ENCODE results near the gene LIMK1. TPM values are rescaled to one million over a fixed set of nuclear protein-coding genes. Genes with fewer than 3 reads are reported as not detected.

LIMK1 gene
- total and polyA plus RNA-seq, 3 experiments from 2014 or later = 10.1 to 23.6 (median 23.1) TPM

DNA sequence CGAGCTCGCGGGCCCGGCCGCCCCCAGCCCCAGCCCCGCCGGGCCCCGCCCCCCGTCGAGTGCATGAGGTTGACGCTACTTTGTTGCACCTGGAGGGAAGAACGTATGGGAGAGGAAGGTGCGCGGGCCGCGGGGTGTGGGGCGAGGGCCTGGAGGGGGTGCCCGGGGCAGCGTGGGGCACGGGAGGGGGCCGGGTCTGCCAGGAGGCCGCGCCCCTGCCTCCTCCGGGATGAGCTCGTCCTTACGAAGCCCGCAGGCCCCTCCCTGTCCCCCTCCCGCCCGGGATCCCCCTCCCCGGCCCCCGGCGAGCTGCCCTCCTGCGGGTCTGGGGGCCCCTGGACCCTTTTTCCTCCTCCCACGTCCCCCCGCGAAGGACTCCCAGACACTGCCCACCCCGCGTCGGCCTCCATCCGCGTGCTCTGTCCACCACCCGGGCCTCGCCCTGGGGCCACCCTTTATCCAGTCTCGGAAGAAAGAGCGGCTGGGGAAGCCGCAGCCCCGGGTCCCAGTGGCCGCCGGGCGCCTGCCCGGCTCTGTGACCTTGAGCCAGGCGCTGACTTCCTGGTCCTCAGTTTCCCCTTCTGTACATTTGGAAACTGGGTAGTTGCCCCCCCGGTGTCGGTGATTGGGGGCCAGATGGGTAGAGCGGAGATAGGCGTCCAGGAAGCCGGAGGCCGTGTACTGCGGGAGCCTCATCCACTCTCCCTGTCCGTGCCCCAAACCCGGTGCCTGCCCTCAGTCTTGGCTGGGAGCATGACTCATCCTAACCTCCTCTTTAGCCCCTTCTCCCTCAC, 521 bp downstream of the LIMK1 start:
- Mint-ChIP-seq H3K27ac (peak overlapping the region in 7 of 8 donors; percentile 12 to 94 (median 68)), H3K36me3 (peaks cover 0 to 16% (median 0%) of the 10 kb centered on the region in 3 donors), H3K4me1 (peaks cover 10 to 19% (median 14%) of the 10 kb centered on the region in 3 donors), H3K9me3 (no peaks in the 10 kb centered on the region), H3K4me3 (peak overlapping the region; percentile 74 to 92 (median 84)), H3K27me3 (no peaks in the 10 kb centered on the region)
- Histone ChIP-seq H3K9me3 (ENCODE audit: low read length) (no peaks in the 10 kb centered on the region), H3K27ac (ENCODE audit: low read depth, low read length) (peak overlapping the region; percentile 38), H3K4me1 (ENCODE audit: insufficient read depth, low read length) (peaks cover 15% of the 10 kb centered on the region), H3K36me3 (ENCODE audit: insufficient read depth, low read length) (no peaks in the 10 kb centered on the region), H3K27me3 (ENCODE audit: insufficient read depth, low read length, poor library complexity, severe bottlenecking) (no peaks in the 10 kb centered on the region), H3K4me3 (ENCODE audit: low read length) (peak overlapping the region; percentile 55)
- POLR2A ChIA-PET = interaction anchor here (1.3 to 2.5 kb wide), 2 partner anchors 10 to 90 kb away, joined by 11 to 17 read pairs; partner anchors contain the start of gene EIF4H
- CTCF ChIA-PET = interaction anchor here (0.7 to 2.6 kb wide), 5 partner anchors 9 to 317 kb away, joined by 3 to 8 read pairs (median 4); partner anchors contain the start of gene EIF4H
- DNase-seq = peak in 2 of 5 donors; percentile 13 to 79

GRCh38 chr7:74084722-74085578, 1.3 kb downstream of the LIMK1 start:
- ChIA-PET CTCF (interaction anchor here (1.0 to 2.6 kb wide), 2 partner anchors 8 to 17 kb away, joined by 3 to 8 read pairs; no protein-coding TSS in a partner anchor), POLR2A (interaction anchor here (2.5 kb wide), 1 partner anchor 9 kb away, joined by 17 read pairs; no protein-coding TSS in a partner anchor)
- Mint-ChIP-seq H3K4me3 (peak overlapping the region; percentile 74 to 92 (median 84)), H3K9me3 (no peaks in the 10 kb centered on the region), H3K4me1 (peaks cover 10 to 19% (median 19%) of the 10 kb centered on the region in 3 donors), H3K36me3 (peaks cover 0 to 22% (median 5%) of the 10 kb centered on the region in 3 donors), H3K27ac (peak overlapping the region in 7 of 8 donors; percentile 12 to 94 (median 68)), H3K27me3 (no peaks in the 10 kb centered on the region)
- peak overlapping the region; percentile 38 for H3K27ac ChIP-seq (ENCODE audit: low read depth, low read length)
- H3K4me1 ChIP-seq (ENCODE audit: insufficient read depth, low read length) = peaks cover 15% of the 10 kb centered on the region
- H3K36me3 ChIP-seq (ENCODE audit: insufficient read depth, low read length) = no peaks in the 10 kb centered on the region
- peak overlapping the region; percentile 55 for H3K4me3 ChIP-seq (ENCODE audit: low read length)
- no peaks in the 10 kb centered on the region for H3K9me3 ChIP-seq (ENCODE audit: low read length)
- H3K27me3 ChIP-seq (ENCODE audit: insufficient read depth, low read length, poor library complexity, severe bottlenecking) = no peaks in the 10 kb centered on the region
- no peak for DNase-seq

DNA sequence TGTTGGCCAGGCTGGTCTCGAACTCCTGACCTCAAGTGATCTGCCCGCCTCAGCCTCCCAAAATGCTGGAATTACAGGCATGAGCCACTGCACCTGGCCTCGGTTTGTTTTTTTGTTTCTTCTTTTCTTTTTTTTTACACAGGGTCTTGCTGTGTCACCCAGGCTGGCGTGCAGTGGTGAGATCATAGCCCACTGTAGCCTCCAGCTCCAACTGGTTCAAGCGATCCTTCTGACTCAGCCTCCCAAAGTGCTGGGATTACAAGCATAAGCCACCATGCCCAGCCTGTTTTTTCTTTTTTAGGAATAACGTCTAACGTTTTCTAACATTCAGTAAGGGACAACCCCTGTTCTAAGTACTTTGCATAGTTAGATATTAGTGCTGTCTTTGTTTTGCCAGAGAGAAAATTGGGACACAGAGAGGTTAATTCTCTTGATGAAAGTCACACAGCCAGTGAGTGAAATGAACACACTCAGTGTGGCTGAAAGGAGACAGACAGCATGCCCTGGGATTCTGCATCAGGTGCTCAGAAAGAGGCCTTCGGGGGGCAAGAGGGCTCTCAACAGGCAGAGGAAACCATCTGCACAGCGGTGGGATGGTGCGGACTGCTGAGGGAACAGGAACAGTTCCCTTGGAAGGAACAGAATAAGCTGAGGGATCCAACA, 4.3 kb downstream of the LIMK1 start:
- Histone ChIP-seq H3K9me3 (ENCODE audit: low read length) (no peaks in the 10 kb centered on the region), H3K36me3 (ENCODE audit: insufficient read depth, low read length) (no peaks in the 10 kb centered on the region), H3K4me3 (ENCODE audit: low read length) (no peak overlapping the region), H3K4me1 (ENCODE audit: insufficient read depth, low read length) (peaks cover 19% of the 10 kb centered on the region), H3K27me3 (ENCODE audit: insufficient read depth, low read length, poor library complexity, severe bottlenecking) (no peaks in the 10 kb centered on the region), H3K27ac (ENCODE audit: low read depth, low read length) (no peak overlapping the region)
- Mint-ChIP-seq H3K4me1 (peaks cover 10 to 30% (median 23%) of the 10 kb centered on the region in 3 donors), H3K9me3 (no peaks in the 10 kb centered on the region), H3K27ac (peak overlapping the region in 1 of 8 donors; percentile 58), H3K4me3 (peak overlapping the region in 1 of 7 donors; percentile 76), H3K27me3 (no peaks in the 10 kb centered on the region), H3K36me3 (peaks cover 0 to 22% (median 5%) of the 10 kb centered on the region in 3 donors)
- DNase-seq = no peak
- ChIA-PET CTCF (no interaction called here), POLR2A (no interaction called here)

DNA sequence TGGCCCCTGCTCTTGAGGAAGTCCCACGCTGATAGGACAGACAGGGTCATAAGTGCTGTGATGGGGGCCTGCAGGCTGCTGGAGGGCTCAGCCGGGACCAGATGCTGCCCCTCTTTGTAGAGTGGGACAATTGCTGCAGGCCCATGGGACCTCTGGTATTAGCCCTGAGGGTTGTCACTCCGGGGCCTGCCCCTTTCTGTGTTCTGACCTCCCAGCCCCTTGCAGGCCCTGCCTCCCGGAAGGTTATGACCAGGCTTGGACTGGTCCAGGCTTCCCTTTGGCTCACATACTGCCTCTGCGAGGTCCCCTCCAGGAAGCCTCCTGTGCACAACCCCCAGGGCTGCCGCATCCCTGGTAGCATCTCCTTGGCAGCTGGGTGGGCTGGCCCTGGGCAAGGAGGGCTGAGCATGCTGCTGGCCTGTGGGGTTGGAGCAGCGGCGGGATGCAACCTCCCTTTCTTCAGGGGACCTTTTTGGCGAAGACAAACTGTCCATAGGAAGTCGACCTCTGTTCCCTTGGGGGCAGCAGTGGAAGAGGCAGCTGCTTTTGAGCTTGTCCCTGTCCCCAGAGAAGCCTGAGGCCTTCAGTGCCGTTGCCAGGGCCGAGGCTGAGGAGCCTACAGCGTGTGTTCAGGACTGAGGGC, 8.8 kb downstream of the LIMK1 start:
- no peaks in the 10 kb centered on the region for H3K27me3 ChIP-seq (ENCODE audit: insufficient read depth, low read length, poor library complexity, severe bottlenecking)
- H3K4me3 ChIP-seq (ENCODE audit: low read length) = no peak overlapping the region
- H3K27ac ChIP-seq (ENCODE audit: low read depth, low read length) = no peak overlapping the region
- Mint-ChIP-seq H3K9me3 (no peaks in the 10 kb centered on the region), H3K4me1 (peaks cover 15 to 36% (median 20%) of the 10 kb centered on the region in 3 donors), H3K27me3 (no peaks in the 10 kb centered on the region), H3K27ac (peak overlapping the region; percentile 60 to 99 (median 97)), H3K4me3 (peak overlapping the region in 5 of 7 donors; percentile 15 to 93 (median 81)), H3K36me3 (peaks cover 0 to 23% (median 5%) of the 10 kb centered on the region in 3 donors)
- ChIA-PET POLR2A (interaction anchor here (0.6 to 1.8 kb wide), 2 partner anchors 11 to 82 kb away, joined by 4 to 7 read pairs; partner anchors contain the start of gene EIF4H), CTCF (interaction anchor here (1.3 to 2.4 kb wide), 4 partner anchors 8 to 309 kb away, joined by 3 to 8 read pairs (median 6); partner anchors contain the start of gene LIMK1)
- H3K36me3 ChIP-seq (ENCODE audit: insufficient read depth, low read length) = no peaks in the 10 kb centered on the region
- no peaks in the 10 kb centered on the region for H3K9me3 ChIP-seq (ENCODE audit: low read length)
- peaks cover 26% of the 10 kb centered on the region for H3K4me1 ChIP-seq (ENCODE audit: insufficient read depth, low read length)
- DNase-seq = no peak

- Mint-ChIP-seq H3K4me1 (peaks cover 15 to 39% (median 20%) of the 10 kb centered on the region in 3 donors), H3K27ac (peak overlapping the region; percentile 95 to 99 (median 98)), H3K27me3 (no peaks in the 10 kb centered on the region), H3K9me3 (no peaks in the 10 kb centered on the region), H3K4me3 (peak overlapping the region; percentile 81 to 96 (median 92)), H3K36me3 (peaks cover 4 to 26% (median 11%) of the 10 kb centered on the region in 3 donors)
- POLR2A ChIA-PET = interaction anchor here (0.6 to 1.9 kb wide), 3 partner anchors 9 to 81 kb away, joined by 4 to 17 read pairs (median 7); partner anchors contain the start of genes EIF4H and LIMK1
- Histone ChIP-seq H3K27ac (ENCODE audit: low read depth, low read length) (peak overlapping the region; percentile 82), H3K4me1 (ENCODE audit: insufficient read depth, low read length) (peaks cover 26% of the 10 kb centered on the region), H3K36me3 (ENCODE audit: insufficient read depth, low read length) (no peaks in the 10 kb centered on the region), H3K4me3 (ENCODE audit: low read length) (peak overlapping the region; percentile 54), H3K27me3 (ENCODE audit: insufficient read depth, low read length, poor library complexity, severe bottlenecking) (no peaks in the 10 kb centered on the region), H3K9me3 (ENCODE audit: low read length) (no peaks in the 10 kb centered on the region)
- CTCF ChIA-PET = interaction anchor here (1.6 to 2.4 kb wide), 3 partner anchors 9 to 308 kb away, joined by 4 to 8 read pairs (median 7); partner anchors contain the start of gene LIMK1
- peak in 1 of 5 donors; percentile 9 for DNase-seq
Observed at GRCh38 chr7:74092964-74093471, 9.4 kb downstream of the LIMK1 start.

DNA sequence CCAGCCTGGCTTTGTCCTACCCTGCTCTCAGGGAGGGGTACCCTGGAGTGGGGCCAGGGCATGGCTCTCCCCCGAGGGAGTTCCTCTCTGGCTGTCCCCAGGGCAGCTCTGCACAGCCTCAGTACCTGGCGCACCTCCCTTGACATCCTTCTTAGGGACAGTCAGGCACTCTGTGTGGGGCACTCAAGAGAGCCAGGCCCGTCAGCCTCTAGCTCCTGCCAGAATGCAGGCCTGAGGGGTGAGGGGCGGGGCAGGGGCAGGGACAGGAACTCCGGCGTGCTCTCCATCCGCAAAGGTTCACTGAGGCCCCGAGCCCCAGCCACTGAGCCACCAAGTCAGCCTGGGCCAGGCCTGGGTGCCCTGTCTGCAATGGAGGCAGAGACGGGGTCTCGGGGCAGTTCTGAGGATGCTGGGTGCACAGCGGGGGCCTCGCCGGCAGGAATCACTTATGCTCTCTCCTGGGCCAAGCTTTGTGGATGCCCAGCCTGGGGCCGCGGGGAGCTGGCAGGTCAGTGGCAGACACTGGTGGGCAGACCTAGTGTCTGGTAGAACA, 10.1 kb downstream of the LIMK1 start:
- CTCF ChIA-PET = interaction anchor here (1.6 to 2.4 kb wide), 3 partner anchors 10 to 307 kb away, joined by 4 to 8 read pairs (median 7); partner anchors contain the start of gene LIMK1
- DNase-seq = no peak
- peak overlapping the region; percentile 82 for H3K27ac ChIP-seq (ENCODE audit: low read depth, low read length)
- Mint-ChIP-seq H3K9me3 (no peaks in the 10 kb centered on the region), H3K27me3 (no peaks in the 10 kb centered on the region), H3K36me3 (peaks cover 7 to 28% (median 13%) of the 10 kb centered on the region in 3 donors), H3K4me1 (peaks cover 15 to 39% (median 20%) of the 10 kb centered on the region in 3 donors), H3K27ac (peak overlapping the region; percentile 95 to 99 (median 98)), H3K4me3 (peak overlapping the region; percentile 81 to 96 (median 92))
- no peaks in the 10 kb centered on the region for H3K9me3 ChIP-seq (ENCODE audit: low read length)
- no peaks in the 10 kb centered on the region for H3K27me3 ChIP-seq (ENCODE audit: insufficient read depth, low read length, poor library complexity, severe bottlenecking)
- peaks cover 26% of the 10 kb centered on the region for H3K4me1 ChIP-seq (ENCODE audit: insufficient read depth, low read length)
- no peaks in the 10 kb centered on the region for H3K36me3 ChIP-seq (ENCODE audit: insufficient read depth, low read length)
- POLR2A ChIA-PET = interaction anchor here (0.6 to 1.9 kb wide), 5 partner anchors 10 to 355 kb away, joined by 3 to 17 read pairs (median 5); partner anchors contain the start of genes EIF4H and LIMK1
- H3K4me3 ChIP-seq (ENCODE audit: low read length) = peak overlapping the region; percentile 54

Measured in CD8-positive, alpha-beta memory T cell (primary cell).